Measurements from ENCODE around the gene TRAT1.

DNA sequence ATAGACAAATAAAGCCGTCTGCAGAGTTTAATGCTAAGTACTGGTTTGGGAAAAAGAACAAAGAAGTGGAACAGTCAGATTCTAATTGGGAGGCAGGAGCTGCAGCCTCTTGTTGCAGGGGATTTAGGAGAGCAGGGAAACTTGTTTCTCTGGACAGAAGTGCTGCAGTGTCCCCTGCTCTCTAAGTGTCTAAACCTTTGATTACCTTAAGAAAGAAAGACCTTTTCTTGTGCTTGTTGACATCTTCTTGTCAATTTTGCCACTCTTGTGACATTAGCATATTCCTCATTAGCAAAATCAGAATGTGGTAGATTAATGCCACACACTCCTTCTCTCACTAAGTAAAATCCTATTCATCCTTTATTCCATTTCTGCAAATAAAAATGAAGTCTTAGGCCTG, 38.8 kb downstream of the TRAT1 start:
- TF ChIP-seq, protein P1, sequence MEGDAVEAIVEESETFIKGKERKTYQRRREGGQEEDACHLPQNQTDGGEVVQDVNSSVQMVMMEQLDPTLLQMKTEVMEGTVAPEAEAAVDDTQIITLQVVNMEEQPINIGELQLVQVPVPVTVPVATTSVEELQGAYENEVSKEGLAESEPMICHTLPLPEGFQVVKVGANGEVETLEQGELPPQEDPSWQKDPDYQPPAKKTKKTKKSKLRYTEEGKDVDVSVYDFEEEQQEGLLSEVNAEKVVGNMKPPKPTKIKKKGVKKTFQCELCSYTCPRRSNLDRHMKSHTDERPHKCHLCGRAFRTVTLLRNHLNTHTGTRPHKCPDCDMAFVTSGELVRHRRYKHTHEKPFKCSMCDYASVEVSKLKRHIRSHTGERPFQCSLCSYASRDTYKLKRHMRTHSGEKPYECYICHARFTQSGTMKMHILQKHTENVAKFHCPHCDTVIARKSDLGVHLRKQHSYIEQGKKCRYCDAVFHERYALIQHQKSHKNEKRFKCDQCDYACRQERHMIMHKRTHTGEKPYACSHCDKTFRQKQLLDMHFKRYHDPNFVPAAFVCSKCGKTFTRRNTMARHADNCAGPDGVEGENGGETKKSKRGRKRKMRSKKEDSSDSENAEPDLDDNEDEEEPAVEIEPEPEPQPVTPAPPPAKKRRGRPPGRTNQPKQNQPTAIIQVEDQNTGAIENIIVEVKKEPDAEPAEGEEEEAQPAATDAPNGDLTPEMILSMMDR (conservative IDR thresholded peaks at IDR 0.05; ENCODE audit: low read depth, low read length): no peak
- TF ChIP-seq EZH2 (IDR thresholded peaks at IDR 0.05; ENCODE audit: borderline replicate concordance, low read depth, low read length, poor library complexity, severe bottlenecking): no peak
